Epithelial cell of proximal tubule (primary cell): ENCODE measurements around the gene CD74. TPM values are rescaled to one million over a fixed set of nuclear protein-coding genes. Genes with fewer than 3 reads are reported as not detected.

Experiments
- DNase-seq: peaks from one replicate; pipeline ENCODE4 v3.0.0-alpha.2; 2011; ENCODE audit warnings: low read depth
- H3K4me3 ChIP-seq: 2 replicates; pipeline ENCODE4 v1.5.1; 2011; ENCODE audit warnings: low read depth, mild to moderate bottlenecking, low read length
- total RNA-seq: library from RNA; depleted of rRNA; stranded (reverse); fragments of >200 nt; gene quantifications from 2 replicates; pipeline ENCODE4 v1.2.3, GENCODE V29; 2015
- TF ChIP-seq, protein P1 (sequence below): conservative IDR thresholded peaks from 2 replicates; pipeline ENCODE4 v1.5.1; 2012; ENCODE audit warnings: low read depth, mild to moderate bottlenecking, low read length

CD74 gene
- total RNA-seq, 1 donor from 2014 or later: 54.4 TPM

DNA sequence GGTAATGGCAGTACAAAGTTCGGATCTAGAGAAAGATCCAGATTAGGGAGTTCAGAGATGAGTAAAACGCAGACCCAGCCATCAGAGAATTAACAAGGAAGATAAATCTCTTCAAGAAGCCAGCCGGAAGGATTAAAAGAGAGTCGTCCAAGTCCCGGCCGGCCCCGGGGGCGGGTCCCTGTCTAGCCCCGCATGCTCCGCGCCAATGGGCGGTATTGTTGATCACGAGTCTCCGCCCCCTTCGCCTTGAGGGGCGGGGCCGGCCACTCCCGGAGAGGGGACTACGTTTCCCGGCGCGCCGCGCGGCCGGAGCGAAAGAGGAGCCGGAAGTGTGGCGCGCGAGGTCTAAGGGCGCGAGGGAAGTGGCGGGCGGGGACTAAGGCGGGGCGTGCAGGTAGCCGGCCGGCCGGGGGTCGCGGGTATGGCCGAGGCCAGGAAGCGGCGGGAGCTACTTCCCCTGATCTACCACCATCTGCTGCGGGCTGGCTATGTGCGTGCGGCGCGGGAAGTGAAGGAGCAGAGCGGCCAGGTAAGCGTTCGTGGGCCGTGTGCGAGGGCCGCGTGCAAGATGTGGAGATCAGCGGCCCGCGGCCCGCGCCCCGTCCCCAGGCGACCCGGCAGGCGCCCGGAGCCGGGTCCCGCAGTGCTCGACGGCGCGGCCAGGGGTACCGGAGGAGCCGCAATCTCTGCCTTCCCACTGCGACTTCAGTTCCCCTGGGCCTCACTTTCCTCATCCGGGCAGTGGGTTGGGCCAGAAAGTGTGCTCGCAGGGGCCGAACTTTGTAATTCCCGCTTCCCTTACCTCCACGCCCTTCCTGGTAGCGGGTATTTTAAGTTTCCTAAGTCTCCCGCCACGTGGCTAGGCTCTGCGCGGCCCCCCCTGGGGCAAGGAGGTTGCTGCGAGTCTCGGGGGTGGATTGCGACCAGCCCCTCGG, 55.1 kb downstream of the CD74 start, which contains the start of gene TCOF1:
Gene TCOF1 (plus strand): TSS at position 372 of the 935 bp plus-strand sequence. CDS start 50 bp downstream, at position 422.
- no peak for DNase-seq
- TF ChIP-seq, protein P1, sequence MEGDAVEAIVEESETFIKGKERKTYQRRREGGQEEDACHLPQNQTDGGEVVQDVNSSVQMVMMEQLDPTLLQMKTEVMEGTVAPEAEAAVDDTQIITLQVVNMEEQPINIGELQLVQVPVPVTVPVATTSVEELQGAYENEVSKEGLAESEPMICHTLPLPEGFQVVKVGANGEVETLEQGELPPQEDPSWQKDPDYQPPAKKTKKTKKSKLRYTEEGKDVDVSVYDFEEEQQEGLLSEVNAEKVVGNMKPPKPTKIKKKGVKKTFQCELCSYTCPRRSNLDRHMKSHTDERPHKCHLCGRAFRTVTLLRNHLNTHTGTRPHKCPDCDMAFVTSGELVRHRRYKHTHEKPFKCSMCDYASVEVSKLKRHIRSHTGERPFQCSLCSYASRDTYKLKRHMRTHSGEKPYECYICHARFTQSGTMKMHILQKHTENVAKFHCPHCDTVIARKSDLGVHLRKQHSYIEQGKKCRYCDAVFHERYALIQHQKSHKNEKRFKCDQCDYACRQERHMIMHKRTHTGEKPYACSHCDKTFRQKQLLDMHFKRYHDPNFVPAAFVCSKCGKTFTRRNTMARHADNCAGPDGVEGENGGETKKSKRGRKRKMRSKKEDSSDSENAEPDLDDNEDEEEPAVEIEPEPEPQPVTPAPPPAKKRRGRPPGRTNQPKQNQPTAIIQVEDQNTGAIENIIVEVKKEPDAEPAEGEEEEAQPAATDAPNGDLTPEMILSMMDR: no peak
- H3K4me3 ChIP-seq: peak within 1 kb of the TSS; percentile 80

DNA sequence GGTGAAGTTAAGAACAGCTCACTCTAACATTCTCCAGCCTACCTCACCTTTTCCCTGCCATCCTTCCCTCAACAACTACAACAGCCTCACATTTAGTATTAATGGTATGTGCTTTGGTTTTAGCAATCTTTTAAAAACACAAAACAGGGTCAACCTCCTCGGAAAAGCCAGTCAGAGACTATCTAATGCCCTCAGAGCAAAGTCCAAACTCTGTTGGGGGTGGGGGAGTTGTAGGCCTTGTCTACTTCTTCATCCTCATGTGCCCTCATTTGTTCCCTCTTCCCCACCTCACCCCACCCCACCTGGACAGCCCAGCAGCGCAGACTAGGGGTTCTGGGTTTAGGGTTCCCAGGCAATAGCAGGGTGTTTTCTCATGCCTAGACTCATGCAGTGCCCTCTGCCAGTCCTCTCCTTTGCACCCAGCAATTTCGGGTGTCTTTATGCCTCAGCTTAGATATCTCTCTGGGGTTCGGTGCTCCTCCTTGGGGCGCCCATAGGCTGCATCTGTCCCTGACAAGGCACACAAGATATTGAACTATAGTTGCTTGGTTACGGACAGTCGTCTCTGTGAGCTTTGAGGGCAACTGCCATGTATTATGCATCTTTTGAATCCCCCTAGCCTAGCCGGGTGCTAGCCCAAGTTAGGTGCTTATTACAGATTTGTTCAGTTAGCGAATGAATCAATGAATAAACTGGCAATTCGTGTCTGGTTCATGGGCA, 56.0 kb downstream of the CD74 start:
- H3K4me3 ChIP-seq: peak overlapping the region; percentile 80
- no peak for DNase-seq
- TF ChIP-seq, protein P1: no peak

DNA sequence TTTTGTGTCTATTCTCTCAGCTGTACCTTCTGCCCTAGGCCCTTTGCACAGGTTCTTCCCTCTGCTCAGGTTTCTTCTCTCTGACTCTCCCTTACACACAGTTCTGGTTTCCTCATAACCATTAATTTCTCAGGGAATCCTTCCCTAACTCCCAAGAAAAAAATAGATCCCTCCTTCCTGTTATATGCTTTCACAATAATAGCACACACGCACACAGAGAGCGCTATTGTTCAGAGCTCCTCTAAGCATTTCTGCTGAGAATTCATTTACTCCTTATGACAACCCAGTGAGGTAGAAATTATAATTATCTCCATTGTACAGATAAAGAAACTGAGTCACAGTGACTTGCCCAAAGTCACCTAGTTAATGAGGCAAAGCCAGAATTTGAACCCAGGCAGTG, 56.9 kb downstream of the CD74 start:
- H3K4me3 ChIP-seq: no peak overlapping the region
- no peak for DNase-seq
- TF ChIP-seq, protein P1: no peak

DNA sequence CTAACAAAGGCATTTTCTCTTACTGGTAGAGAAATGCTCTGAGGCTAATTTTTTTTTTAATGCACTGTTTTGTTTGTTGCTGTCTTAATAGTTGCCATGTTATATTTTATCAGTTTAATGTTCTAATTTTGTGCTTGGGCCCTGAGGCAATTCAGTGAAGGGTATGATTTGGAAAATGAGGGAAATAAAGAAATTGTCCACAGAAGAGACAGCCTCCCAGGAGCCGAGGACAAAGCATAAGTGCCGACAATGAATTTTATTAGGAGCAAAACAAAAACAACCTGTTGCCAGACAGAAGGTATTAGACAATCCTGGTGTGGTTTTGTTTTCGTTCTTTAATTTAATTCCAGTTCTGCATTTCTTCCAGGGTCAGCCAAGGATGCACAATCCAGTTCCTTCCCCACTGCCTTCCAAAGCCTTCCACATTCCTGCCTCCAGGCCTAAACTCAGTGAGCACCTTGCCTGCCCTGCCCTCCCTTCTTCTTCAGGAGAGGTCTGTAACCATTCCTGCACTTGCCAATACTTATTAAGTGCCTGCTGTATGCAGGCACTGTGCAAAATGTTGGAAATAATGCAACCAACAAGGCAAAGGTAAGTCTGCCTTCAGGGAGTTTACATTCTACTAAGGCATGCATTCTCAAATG, 59.6 kb downstream of the CD74 start:
- TF ChIP-seq, protein P1: no peak
- no peak for DNase-seq
- H3K4me3 ChIP-seq: no peak overlapping the region

DNA sequence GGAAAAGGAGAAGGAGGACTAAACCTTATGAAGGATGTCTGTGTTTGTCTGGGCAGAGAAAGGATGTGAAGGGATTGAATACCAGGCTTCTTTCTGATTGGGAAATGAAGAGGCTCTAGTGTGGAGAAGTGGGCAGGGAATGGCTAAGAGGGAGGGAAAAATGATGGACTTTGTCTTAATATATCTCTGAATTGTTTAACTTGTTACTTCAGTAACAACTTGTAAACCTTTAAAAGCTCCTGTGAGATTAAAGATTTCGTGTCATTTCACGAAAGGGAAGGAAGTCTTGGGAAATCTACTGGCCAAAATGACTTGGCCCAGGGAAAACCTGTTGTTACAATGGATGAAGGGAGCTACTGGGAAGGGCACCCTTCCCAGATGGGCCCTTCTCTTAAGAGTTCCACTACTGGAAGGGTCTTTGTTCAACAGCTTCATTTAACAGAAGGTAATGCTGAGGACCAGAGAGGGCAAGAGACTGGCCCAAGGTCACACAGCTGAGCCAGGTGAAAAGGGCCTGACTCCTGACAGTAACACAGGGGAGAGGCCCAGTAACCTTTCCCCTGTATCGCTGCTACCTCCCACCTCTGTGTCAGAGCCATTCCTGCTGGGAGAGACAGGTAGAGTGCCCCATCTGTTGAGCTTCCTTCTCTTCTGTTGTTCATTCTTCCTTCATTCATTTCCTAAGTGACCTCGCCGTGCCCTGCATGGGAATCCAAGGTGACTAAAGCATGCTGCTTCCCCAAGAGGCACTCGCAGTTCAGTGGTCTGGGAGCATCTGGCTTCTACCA, 60.3 kb downstream of the CD74 start:
- H3K4me3 ChIP-seq: no peak overlapping the region
- TF ChIP-seq, protein P1: no peak
- no peak for DNase-seq

Other genes starting within 250 kb of the CD74 start
- gene CDX1, start 246.1 kb downstream of the CD74 start, total RNA-seq: not detected in 2 replicates
- gene SLC6A7, start 222.8 kb downstream of the CD74 start, total RNA-seq: not detected in 2 replicates
- gene CAMK2A, start 123.1 kb downstream of the CD74 start, total RNA-seq: not detected in 2 replicates
- 2.3 and 5.7 TPM in 2 replicates for gene ARSI, start 110.0 kb downstream of the CD74 start, total RNA-seq
- gene TCOF1, start 55.2 kb downstream of the CD74 start, total RNA-seq: 44.3 and 79.9 TPM in 2 replicates
- 2,963 and 3,646 TPM in 2 replicates for gene RPS14, start 36.8 kb upstream of the CD74 start, total RNA-seq
- 64.2 and 65.4 TPM in 2 replicates for gene NDST1, start 95.2 kb upstream of the CD74 start, total RNA-seq
- gene SYNPO, start 227.8 kb upstream of the CD74 start, total RNA-seq: 0.43 and 1.4 TPM in 2 replicates
- 2.2 and 3.6 TPM in 2 replicates for gene MYOZ3, start 248.3 kb upstream of the CD74 start, total RNA-seq